GM12872 (cell line): Measurements from ENCODE around the gene MSRB2.

Experiments used
- TF ChIP-seq, protein P1 (sequence below): IDR thresholded peaks from 3 replicates; pipeline ENCODE4 v1.5.1; 2011; ENCODE audit warnings: low read depth, mild to moderate bottlenecking, low read length, moderate library complexity; ENCODE audit not compliant: insufficient read depth

MSRB2 gene

GRCh38 chr10:23110722-23111516, 15.5 kb downstream of the MSRB2 start:
- TF ChIP-seq, protein P1, sequence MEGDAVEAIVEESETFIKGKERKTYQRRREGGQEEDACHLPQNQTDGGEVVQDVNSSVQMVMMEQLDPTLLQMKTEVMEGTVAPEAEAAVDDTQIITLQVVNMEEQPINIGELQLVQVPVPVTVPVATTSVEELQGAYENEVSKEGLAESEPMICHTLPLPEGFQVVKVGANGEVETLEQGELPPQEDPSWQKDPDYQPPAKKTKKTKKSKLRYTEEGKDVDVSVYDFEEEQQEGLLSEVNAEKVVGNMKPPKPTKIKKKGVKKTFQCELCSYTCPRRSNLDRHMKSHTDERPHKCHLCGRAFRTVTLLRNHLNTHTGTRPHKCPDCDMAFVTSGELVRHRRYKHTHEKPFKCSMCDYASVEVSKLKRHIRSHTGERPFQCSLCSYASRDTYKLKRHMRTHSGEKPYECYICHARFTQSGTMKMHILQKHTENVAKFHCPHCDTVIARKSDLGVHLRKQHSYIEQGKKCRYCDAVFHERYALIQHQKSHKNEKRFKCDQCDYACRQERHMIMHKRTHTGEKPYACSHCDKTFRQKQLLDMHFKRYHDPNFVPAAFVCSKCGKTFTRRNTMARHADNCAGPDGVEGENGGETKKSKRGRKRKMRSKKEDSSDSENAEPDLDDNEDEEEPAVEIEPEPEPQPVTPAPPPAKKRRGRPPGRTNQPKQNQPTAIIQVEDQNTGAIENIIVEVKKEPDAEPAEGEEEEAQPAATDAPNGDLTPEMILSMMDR, result no peak

GRCh38 chr10:23111517-23112286, 16.3 kb downstream of the MSRB2 start:
- TF ChIP-seq, protein P1, result no peak

DNA sequence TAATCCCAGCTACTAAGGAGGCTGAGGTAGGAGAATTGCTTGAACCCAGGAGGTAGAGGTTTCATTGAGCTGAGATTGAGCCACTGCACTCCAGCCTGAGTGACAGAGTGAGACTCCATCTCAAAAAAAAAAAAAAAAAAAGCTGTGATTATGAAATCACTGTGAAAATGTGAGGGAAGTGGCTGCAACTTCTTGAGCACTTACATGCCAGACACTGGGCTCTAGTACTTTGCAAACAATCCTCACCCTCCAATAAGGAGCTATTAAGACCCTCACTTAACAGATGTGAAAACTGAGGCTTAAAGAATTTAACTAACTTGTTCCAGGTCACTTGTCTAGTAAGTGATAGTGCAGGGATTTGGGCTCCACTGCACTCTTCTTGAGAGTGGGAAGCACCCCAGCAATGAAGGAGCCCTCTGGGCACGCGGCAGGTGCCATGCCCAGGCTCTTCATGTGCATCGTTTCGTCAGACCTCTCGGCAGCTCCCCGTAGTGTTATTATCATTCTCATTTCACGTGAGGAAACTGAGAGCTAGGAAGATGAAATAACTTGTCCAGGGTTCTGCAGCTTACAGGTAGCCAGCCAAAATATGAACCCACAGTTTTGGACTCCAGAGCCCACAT, 19.0 kb downstream of the MSRB2 start:
- TF ChIP-seq, protein P1, result no peak

GRCh38 chr10:23116486-23117205, 21.3 kb downstream of the MSRB2 start:
- TF ChIP-seq, protein P1, result no peak

DNA sequence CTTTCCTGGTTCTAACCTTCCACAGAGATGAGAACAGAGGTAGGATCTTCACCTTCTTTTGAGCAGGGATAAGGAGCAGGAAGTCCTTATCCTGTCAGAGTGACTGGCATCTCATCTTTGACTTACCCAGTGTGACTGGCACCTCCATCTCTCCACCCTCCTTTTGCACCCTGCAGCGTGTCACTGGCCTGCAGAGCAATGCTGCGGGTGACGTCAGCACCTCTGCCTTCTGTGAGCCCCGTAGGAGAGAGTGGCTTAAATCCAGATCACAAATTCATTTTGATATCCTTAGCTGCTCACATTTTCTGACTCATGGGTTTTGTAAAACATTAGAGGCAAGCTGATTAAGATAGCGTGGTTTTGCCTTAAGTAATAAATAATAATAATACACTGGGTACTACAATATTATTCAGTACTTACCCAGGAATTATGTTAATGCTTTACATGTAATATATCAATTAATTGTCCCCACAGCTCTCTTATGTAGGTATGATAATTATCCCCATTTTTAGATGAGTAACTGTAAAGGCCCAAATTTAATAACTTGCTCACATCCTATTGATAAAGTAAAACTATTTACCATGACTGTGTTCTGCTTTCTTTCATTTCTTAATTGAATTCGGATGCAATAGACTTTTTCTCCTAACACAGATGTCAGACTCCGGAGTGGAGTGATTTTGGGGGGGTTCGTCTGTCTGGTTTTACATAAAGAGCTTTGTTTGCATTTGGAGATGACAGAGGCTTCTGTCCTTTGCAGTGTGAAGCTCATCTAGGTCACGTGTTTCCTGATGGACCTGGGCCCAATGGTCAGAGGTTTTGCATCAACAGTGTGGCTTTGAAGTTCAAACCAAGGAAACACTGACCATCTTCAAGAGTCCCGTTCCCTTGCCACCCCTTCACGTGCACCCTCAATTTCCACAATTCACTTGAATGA, 24.9 kb downstream of the MSRB2 start:
- TF ChIP-seq, protein P1, result no peak

GRCh38 chr10:23121135-23121534, 25.8 kb downstream of the MSRB2 start:
- TF ChIP-seq, protein P1, result no peak
